HEK293 (cell line): ENCODE data around the gene MACROD1.

ENCODE experiments used
- CTCF ChIA-PET: fragments of 350-600 bp; formaldehyde crosslinking; extraction: SDS; loops from one replicate; lab custom pipeline; 2021; ENCODE audit warnings: antibody characterized with exemption; lab: Yijun Ruan, JAX
- POLR2A ChIA-PET: fragments of 300-600 bp; formaldehyde crosslinking; extraction: SDS; loops from one replicate; lab custom pipeline; 2020; ENCODE audit warnings: antibody characterized with exemption, inconsistent platforms; lab: Yijun Ruan, JAX
- H3K27ac ChIP-seq: fragments of 200-500 bp; sonication (Bioruptor generic); 2 replicates; pipeline ENCODE4 v1.5.1; 2014; ENCODE audit warnings: low read depth, low read length, control low read depth, inconsistent platforms; ENCODE audit errors: extremely low read depth
- H3K36me3 ChIP-seq, 2 experiments: fragments of 200-500 bp in 1 of 2; sonication (Bioruptor generic) in 1 of 2; 1 replicate in 1 of 2; 2 replicates in 1 of 2; pipeline ENCODE4 v1.5.1; 2014 to 2017; ENCODE audit warnings: inconsistent platforms in 2 of 2, low read length in 2 of 2; ENCODE audit not compliant: control insufficient read depth in 2 of 2, insufficient read depth in 1 of 2
- H3K4me1 ChIP-seq: fragments of 200-500 bp; sonication (Bioruptor generic); 2 replicates; pipeline ENCODE4 v1.5.1; 2014; ENCODE audit warnings: mild to moderate bottlenecking, low read length, inconsistent platforms; ENCODE audit not compliant: control insufficient read depth, insufficient read depth
- H3K4me3 ChIP-seq: 2 replicates; pipeline ENCODE4 v1.5.1; 2011; ENCODE audit warnings: low read depth, mild to moderate bottlenecking, control low read depth, low read length, moderate library complexity
- H3K9me3 ChIP-seq: fragments of 200-500 bp; sonication (Bioruptor generic); 2 replicates; pipeline ENCODE4 v1.5.1; 2014; ENCODE audit warnings: low read depth, low read length, inconsistent platforms; ENCODE audit not compliant: control insufficient read depth, insufficient read depth
- BCL6B ChIP-seq: fragments of 450-650 bp; formaldehyde crosslinking; IDR thresholded peaks from 2 replicates; pipeline ENCODE4 v1.5.1; 2017; ENCODE audit warnings: missing biosample characterization, missing genetic modification characterization
- GLIS1 ChIP-seq: fragments of 450-650 bp; formaldehyde crosslinking; IDR thresholded peaks from 2 replicates; pipeline ENCODE4 v1.5.1; 2016; ENCODE audit warnings: missing biosample characterization, missing genetic modification characterization
- GLIS2 ChIP-seq: fragments of 450-650 bp; formaldehyde crosslinking; IDR thresholded peaks from 2 replicates; pipeline ENCODE4 v1.5.1; 2016; ENCODE audit warnings: missing biosample characterization, missing genetic modification characterization
- KLF1 ChIP-seq: fragments of 450-650 bp; formaldehyde crosslinking; IDR thresholded peaks from 2 replicates; pipeline ENCODE4 v1.5.1; 2016; ENCODE audit warnings: missing biosample characterization, missing genetic modification characterization
- KLF8 ChIP-seq: fragments of 450-650 bp; formaldehyde crosslinking; IDR thresholded peaks from 2 replicates; pipeline ENCODE4 v1.5.1; 2016; ENCODE audit warnings: missing biosample characterization, missing genetic modification characterization
- PRDM10 ChIP-seq: fragments of 450-650 bp; formaldehyde crosslinking; IDR thresholded peaks from 2 replicates; pipeline ENCODE4 v1.5.1; 2016; ENCODE audit warnings: missing biosample characterization, missing genetic modification characterization
- PRDM4 ChIP-seq: fragments of 450-650 bp; formaldehyde crosslinking; IDR thresholded peaks from 2 replicates; pipeline ENCODE4 v1.5.1; 2017; ENCODE audit warnings: missing biosample characterization, missing genetic modification characterization
- ZBTB17 ChIP-seq: fragments of 450-650 bp; formaldehyde crosslinking; IDR thresholded peaks from 2 replicates; pipeline ENCODE4 v1.5.1; 2016; ENCODE audit warnings: missing biosample characterization, missing genetic modification characterization
- ZBTB7A ChIP-seq: fragments of 450-650 bp; formaldehyde crosslinking; IDR thresholded peaks from 2 replicates; pipeline ENCODE4 v1.5.1; 2016; ENCODE audit warnings: low read depth, missing biosample characterization, missing genetic modification characterization
- ZIC2 ChIP-seq: fragments of 450-650 bp; formaldehyde crosslinking; IDR thresholded peaks from 2 replicates; pipeline ENCODE4 v1.5.1; 2016; ENCODE audit warnings: missing biosample characterization, missing genetic modification characterization
- ZNF155 ChIP-seq: fragments of 450-650 bp; formaldehyde crosslinking; IDR thresholded peaks from 2 replicates; pipeline ENCODE4 v1.5.1; 2016; ENCODE audit warnings: missing biosample characterization, missing genetic modification characterization
- ZNF248 ChIP-seq: fragments of 450-650 bp; formaldehyde crosslinking; IDR thresholded peaks from 2 replicates; pipeline ENCODE4 v1.5.1; 2017; ENCODE audit warnings: missing biosample characterization, missing genetic modification characterization
- ZNF341 ChIP-seq: fragments of 450-650 bp; formaldehyde crosslinking; IDR thresholded peaks from 2 replicates; pipeline ENCODE4; 2016; ENCODE audit warnings: low read depth, missing biosample characterization, missing genetic modification characterization
- ZNF48 ChIP-seq: fragments of 450-650 bp; formaldehyde crosslinking; IDR thresholded peaks from 2 replicates; pipeline ENCODE4 v1.5.1; 2016; ENCODE audit warnings: missing biosample characterization, missing genetic modification characterization
- ZNF530 ChIP-seq: fragments of 450-650 bp; formaldehyde crosslinking; IDR thresholded peaks from 2 replicates; pipeline ENCODE4 v1.5.1; 2016; ENCODE audit warnings: low read depth, missing biosample characterization, missing genetic modification characterization
- ZNF621 ChIP-seq: fragments of 450-650 bp; formaldehyde crosslinking; IDR thresholded peaks from 2 replicates; pipeline ENCODE4 v1.5.1; 2017; ENCODE audit warnings: missing biosample characterization, missing genetic modification characterization
- ZNF664 ChIP-seq: fragments of 450-650 bp; formaldehyde crosslinking; IDR thresholded peaks from 2 replicates; pipeline ENCODE4 v1.5.1; 2016; ENCODE audit warnings: missing biosample characterization, missing genetic modification characterization
- ZNF791 ChIP-seq: fragments of 450-650 bp; formaldehyde crosslinking; IDR thresholded peaks from 2 replicates; pipeline ENCODE4 v1.5.1; 2016; ENCODE audit warnings: missing biosample characterization, missing genetic modification characterization
- ZSCAN5A ChIP-seq: fragments of 450-650 bp; formaldehyde crosslinking; IDR thresholded peaks from 2 replicates; pipeline ENCODE4 v1.5.1; 2016; ENCODE audit warnings: missing biosample characterization, missing genetic modification characterization

MACROD1 gene

GRCh38 chr11:64020976-64021756 lies 144.7 kb downstream of the MACROD1 start:
- Histone ChIP-seq H3K9me3 (no peaks in the 10 kb centered on the region), H3K4me3 (no peak overlapping the region), H3K36me3 (no peaks in the 10 kb centered on the region), H3K4me1 (no peaks in the 10 kb centered on the region), H3K27ac (no peak overlapping the region)
- TF ChIP-seq GLIS2 (tag by site-specific recombination) (peak; percentile 28; the same call in 1 of the 2 replicates), ZNF791 (tag by site-specific recombination) (no peak), GLIS1 (tag by site-specific recombination) (peak; percentile 64), ZIC2 (tag by site-specific recombination) (peak; percentile 83), ZNF341 (tag by site-specific recombination) (peak; percentile 17; the same call in 1 of the 2 replicates)
- CTCF ChIA-PET, result no interaction called here
- POLR2A ChIA-PET, result interaction anchor here (0.6 kb wide), 1 partner anchor 61 kb away, joined by 3 read pairs; no protein-coding TSS in a partner anchor

GRCh38 chr11:64019106-64020037 lies 146.5 kb downstream of the MACROD1 start:
- ChIA-PET CTCF (interaction anchor here (0.8 kb wide), 1 partner anchor 16 kb away, joined by 4 read pairs; no protein-coding TSS in a partner anchor), POLR2A (interaction anchor here (1.1 kb wide), 1 partner anchor 13 kb away, joined by 3 read pairs; no protein-coding TSS in a partner anchor)
- no peak overlapping the region for H3K4me3 ChIP-seq
- H3K27ac ChIP-seq, result no peak overlapping the region
- no peaks in the 10 kb centered on the region for H3K36me3 ChIP-seq
- H3K9me3 ChIP-seq, result no peaks in the 10 kb centered on the region
- H3K4me1 ChIP-seq, result no peaks in the 10 kb centered on the region
- TF ChIP-seq PRDM10, result no peak
- TF ChIP-seq ZNF664 (tag by site-specific recombination), result no peak
- no peak for TF ChIP-seq BCL6B
- TF ChIP-seq ZBTB7A (tag by site-specific recombination), result no peak
- peak; percentile 53 for TF ChIP-seq GLIS1 (tag by site-specific recombination)
- TF ChIP-seq KLF8 (tag by site-specific recombination), result no peak
- no peak for TF ChIP-seq ZNF155 (tag by site-specific recombination)
- TF ChIP-seq ZSCAN5A (tag by site-specific recombination), result no peak
- TF ChIP-seq ZBTB17 (tag by site-specific recombination), result no peak
- 0 out of 2 replicates have a peak, but pooled peaks have one; percentile 38 for TF ChIP-seq PRDM4 (tag by site-specific recombination)
- TF ChIP-seq KLF1 (tag by site-specific recombination), result no peak
- TF ChIP-seq ZNF621 (tag by site-specific recombination), result no peak
- TF ChIP-seq ZNF530 (tag by site-specific recombination), result no peak
- TF ChIP-seq ZNF48 (tag by site-specific recombination), result no peak
- TF ChIP-seq ZNF248 (tag by site-specific recombination), result no peak
